ENCODE results near the gene KLRF2.

KLRF2 gene

DNA sequence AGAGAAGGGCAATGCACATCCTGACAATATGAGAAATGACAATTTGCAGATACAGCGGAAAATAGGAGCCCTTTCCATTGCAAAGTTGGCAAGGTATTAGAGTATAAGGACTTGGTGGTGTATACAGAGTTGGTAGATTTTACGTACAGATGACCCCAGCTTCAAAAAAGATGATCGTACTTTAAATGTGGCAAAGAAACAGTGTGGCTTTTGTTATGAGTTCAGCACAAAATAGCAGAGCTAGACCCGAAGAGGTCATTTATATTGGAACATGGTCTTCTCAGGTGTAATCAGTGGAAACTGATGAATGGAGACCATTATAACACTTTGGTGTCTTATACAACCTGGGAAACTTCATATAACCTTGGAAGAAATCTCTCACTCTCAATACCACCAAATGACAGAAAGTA, 14.4 kb upstream of the KLRF2 start:
- no peak for DNase-seq (ENCODE audit: low read depth in 1 of 2, low spot score in 1 of 2)

DNA sequence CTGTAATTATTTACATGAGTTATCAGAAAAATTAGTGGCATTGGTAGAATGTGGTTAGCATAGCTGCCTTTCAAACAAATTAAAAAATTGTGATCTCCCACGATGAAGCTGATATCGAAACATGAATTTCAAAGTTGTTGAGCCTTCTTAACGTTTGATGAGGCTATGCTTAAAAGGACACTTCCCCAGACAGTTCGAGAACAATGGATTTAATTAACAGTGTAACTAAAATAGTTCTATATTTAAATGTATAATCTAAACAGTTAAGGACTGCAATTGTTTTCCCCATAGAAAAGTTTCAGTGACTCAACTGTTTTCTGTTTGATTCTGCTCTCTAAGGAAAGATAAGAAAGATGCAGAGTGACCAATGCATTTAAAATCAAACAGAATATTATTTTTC, 13.8 kb upstream of the KLRF2 start:
- no peaks in the 10 kb centered on the region for H3K27me3 ChIP-seq (ENCODE audit: insufficient read depth, poor library complexity, severe bottlenecking)
- no peak overlapping the region for H3K27ac ChIP-seq (replicated peaks)
- H3K4me3 ChIP-seq (replicated peaks; ENCODE audit: insufficient read depth, low read length): no peak overlapping the region
- TF ChIP-seq, protein P1, sequence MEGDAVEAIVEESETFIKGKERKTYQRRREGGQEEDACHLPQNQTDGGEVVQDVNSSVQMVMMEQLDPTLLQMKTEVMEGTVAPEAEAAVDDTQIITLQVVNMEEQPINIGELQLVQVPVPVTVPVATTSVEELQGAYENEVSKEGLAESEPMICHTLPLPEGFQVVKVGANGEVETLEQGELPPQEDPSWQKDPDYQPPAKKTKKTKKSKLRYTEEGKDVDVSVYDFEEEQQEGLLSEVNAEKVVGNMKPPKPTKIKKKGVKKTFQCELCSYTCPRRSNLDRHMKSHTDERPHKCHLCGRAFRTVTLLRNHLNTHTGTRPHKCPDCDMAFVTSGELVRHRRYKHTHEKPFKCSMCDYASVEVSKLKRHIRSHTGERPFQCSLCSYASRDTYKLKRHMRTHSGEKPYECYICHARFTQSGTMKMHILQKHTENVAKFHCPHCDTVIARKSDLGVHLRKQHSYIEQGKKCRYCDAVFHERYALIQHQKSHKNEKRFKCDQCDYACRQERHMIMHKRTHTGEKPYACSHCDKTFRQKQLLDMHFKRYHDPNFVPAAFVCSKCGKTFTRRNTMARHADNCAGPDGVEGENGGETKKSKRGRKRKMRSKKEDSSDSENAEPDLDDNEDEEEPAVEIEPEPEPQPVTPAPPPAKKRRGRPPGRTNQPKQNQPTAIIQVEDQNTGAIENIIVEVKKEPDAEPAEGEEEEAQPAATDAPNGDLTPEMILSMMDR (IDR thresholded peaks at IDR 0.05; ENCODE audit: insufficient read depth, low read length): no peak
- no peak for TF ChIP-seq POLR2AphosphoS5 (IDR thresholded peaks at IDR 0.05; ENCODE audit: low read depth)
- TF ChIP-seq, protein P2, sequence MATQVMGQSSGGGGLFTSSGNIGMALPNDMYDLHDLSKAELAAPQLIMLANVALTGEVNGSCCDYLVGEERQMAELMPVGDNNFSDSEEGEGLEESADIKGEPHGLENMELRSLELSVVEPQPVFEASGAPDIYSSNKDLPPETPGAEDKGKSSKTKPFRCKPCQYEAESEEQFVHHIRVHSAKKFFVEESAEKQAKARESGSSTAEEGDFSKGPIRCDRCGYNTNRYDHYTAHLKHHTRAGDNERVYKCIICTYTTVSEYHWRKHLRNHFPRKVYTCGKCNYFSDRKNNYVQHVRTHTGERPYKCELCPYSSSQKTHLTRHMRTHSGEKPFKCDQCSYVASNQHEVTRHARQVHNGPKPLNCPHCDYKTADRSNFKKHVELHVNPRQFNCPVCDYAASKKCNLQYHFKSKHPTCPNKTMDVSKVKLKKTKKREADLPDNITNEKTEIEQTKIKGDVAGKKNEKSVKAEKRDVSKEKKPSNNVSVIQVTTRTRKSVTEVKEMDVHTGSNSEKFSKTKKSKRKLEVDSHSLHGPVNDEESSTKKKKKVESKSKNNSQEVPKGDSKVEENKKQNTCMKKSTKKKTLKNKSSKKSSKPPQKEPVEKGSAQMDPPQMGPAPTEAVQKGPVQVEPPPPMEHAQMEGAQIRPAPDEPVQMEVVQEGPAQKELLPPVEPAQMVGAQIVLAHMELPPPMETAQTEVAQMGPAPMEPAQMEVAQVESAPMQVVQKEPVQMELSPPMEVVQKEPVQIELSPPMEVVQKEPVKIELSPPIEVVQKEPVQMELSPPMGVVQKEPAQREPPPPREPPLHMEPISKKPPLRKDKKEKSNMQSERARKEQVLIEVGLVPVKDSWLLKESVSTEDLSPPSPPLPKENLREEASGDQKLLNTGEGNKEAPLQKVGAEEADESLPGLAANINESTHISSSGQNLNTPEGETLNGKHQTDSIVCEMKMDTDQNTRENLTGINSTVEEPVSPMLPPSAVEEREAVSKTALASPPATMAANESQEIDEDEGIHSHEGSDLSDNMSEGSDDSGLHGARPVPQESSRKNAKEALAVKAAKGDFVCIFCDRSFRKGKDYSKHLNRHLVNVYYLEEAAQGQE (IDR thresholded peaks at IDR 0.05; ENCODE audit: insufficient replicate concordance, low read depth): no peak
- TF ChIP-seq GABPA (IDR thresholded peaks at IDR 0.05; ENCODE audit: low read depth): no peak
- TF ChIP-seq SPI1 (IDR thresholded peaks at IDR 0.05; ENCODE audit: borderline replicate concordance, low read depth): no peak
- no peak for DNase-seq (ENCODE audit: low read depth in 1 of 2, low spot score in 1 of 2)

More for the DNA sequence above, 14.4 kb upstream of the KLRF2 start:
- Histone ChIP-seq H3K27ac (replicated peaks) (no peak overlapping the region), H3K27me3 (ENCODE audit: insufficient read depth, poor library complexity, severe bottlenecking) (no peaks in the 10 kb centered on the region), H3K4me3 (replicated peaks; ENCODE audit: insufficient read depth, low read length) (no peak overlapping the region)
- TF ChIP-seq, protein P2 (IDR thresholded peaks at IDR 0.05; ENCODE audit: insufficient replicate concordance, low read depth): no peak
- no peak for TF ChIP-seq GABPA (IDR thresholded peaks at IDR 0.05; ENCODE audit: low read depth)
- TF ChIP-seq POLR2AphosphoS5 (IDR thresholded peaks at IDR 0.05; ENCODE audit: low read depth): no peak
- TF ChIP-seq, protein P1 (IDR thresholded peaks at IDR 0.05; ENCODE audit: insufficient read depth, low read length): no peak
- no peak for TF ChIP-seq SPI1 (IDR thresholded peaks at IDR 0.05; ENCODE audit: borderline replicate concordance, low read depth)

DNA sequence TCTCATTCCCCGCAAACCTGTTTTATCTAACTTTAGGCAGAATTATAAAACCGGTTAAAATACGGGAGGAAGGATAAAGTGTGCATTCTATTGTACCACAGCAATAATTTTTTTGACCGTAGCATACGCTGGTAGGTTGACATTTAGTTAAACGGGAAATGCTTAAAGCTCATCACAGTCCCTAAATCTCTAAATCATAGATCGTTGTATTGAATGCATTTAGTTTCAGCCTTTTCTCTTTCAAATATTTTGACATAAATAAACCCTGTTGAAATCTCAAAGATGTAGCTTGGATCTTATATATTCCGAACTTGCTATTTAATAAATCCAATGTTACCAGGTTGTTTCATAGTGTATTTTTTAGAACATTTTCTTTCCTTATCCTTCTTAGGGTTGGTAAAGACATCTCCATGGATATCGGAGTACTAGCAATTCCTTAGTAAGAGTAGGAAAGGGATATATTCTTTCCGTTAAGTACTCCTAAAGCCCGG, 12.9 kb upstream of the KLRF2 start:
- DNase-seq (ENCODE audit: low read depth in 1 of 2, low spot score in 1 of 2): no peak
- no peak overlapping the region for H3K4me3 ChIP-seq (replicated peaks; ENCODE audit: insufficient read depth, low read length)
- no peak for TF ChIP-seq SPI1 (IDR thresholded peaks at IDR 0.05; ENCODE audit: borderline replicate concordance, low read depth)
- TF ChIP-seq, protein P2 (IDR thresholded peaks at IDR 0.05; ENCODE audit: insufficient replicate concordance, low read depth): no peak
- TF ChIP-seq, protein P1 (IDR thresholded peaks at IDR 0.05; ENCODE audit: insufficient read depth, low read length): no peak
- no peak for TF ChIP-seq POLR2AphosphoS5 (IDR thresholded peaks at IDR 0.05; ENCODE audit: low read depth)
- TF ChIP-seq GABPA (IDR thresholded peaks at IDR 0.05; ENCODE audit: low read depth): no peak
- no peaks in the 10 kb centered on the region for H3K27me3 ChIP-seq (ENCODE audit: insufficient read depth, poor library complexity, severe bottlenecking)
- no peak overlapping the region for H3K27ac ChIP-seq (replicated peaks)

All from HL-60 (cell line).